H9 (cell line): ENCODE measurements around the gene TMEM150B. TPM values are rescaled to one million over a fixed set of nuclear protein-coding genes. Genes with fewer than 3 reads are reported as not detected.

Source experiments
- DNase-seq: peaks from one replicate; pipeline ENCODE4 v3.0.0-alpha.2; 2017
- H2AFZ ChIP-seq: one replicate; pipeline ENCODE4 v1.6.1; 2013; ENCODE audit warnings: mild to moderate bottlenecking, low read length, control low read depth, moderate library complexity
- H2AK5ac ChIP-seq: 2 replicates; pipeline ENCODE4 v1.6.1; 2013; ENCODE audit warnings: low read length, control low read depth, mixed read lengths; ENCODE audit not compliant: insufficient read length
- H2BK120ac ChIP-seq: one replicate; pipeline ENCODE4 v1.6.1; 2013; ENCODE audit warnings: low read depth, mild to moderate bottlenecking, low read length, control low read depth, inconsistent platforms; ENCODE audit not compliant: poor library complexity, severe bottlenecking
- H2BK12ac ChIP-seq: 2 replicates; pipeline ENCODE4 v1.6.1; 2013; ENCODE audit warnings: low read length, control low read depth, mixed read lengths, low read depth; ENCODE audit not compliant: insufficient read length
- H2BK15ac ChIP-seq: 2 replicates; pipeline ENCODE4 v1.6.1; 2013; ENCODE audit warnings: low read depth, low read length, control low read depth
- H2BK20ac ChIP-seq: one replicate; pipeline ENCODE4 v1.6.1; 2013; ENCODE audit warnings: low read depth, mild to moderate bottlenecking, low read length, control low read depth, inconsistent platforms; ENCODE audit not compliant: poor library complexity, severe bottlenecking
- H2BK5ac ChIP-seq: 2 replicates; pipeline ENCODE4 v1.6.1; 2013; ENCODE audit warnings: low read length, control low read depth, mixed read lengths; ENCODE audit not compliant: insufficient read length
- H3K14ac ChIP-seq: 2 replicates; pipeline ENCODE4 v1.6.1; 2013; ENCODE audit warnings: low read length, control low read depth; ENCODE audit not compliant: insufficient read depth
- H3K18ac ChIP-seq: 2 replicates; pipeline ENCODE4 v1.6.1; 2013; ENCODE audit warnings: low read depth, mild to moderate bottlenecking, mixed read lengths, low read length, control low read depth; ENCODE audit not compliant: insufficient read length
- H3K23ac ChIP-seq: 2 replicates; pipeline ENCODE4 v1.6.1; 2013; ENCODE audit warnings: low read length, control low read depth, mixed read lengths, low read depth; ENCODE audit not compliant: insufficient read length
- H3K23me2 ChIP-seq: 2 replicates; pipeline ENCODE4 v1.6.1; 2013; ENCODE audit warnings: low read depth, mild to moderate bottlenecking, mixed read lengths, low read length, control low read depth; ENCODE audit not compliant: insufficient read length, poor library complexity, severe bottlenecking
- H3K27ac ChIP-seq: 2 replicates; pipeline ENCODE4 v1.5.1; 2013; ENCODE audit warnings: low read length, control low read depth, mixed read lengths, low read depth; ENCODE audit not compliant: insufficient read length
- H3K27me3 ChIP-seq: 2 replicates; pipeline ENCODE4 v1.6.1; 2013; ENCODE audit warnings: low read length, control low read depth, inconsistent platforms; ENCODE audit not compliant: insufficient read depth
- H3K4ac ChIP-seq: 2 replicates; pipeline ENCODE4 v1.6.1; 2013; ENCODE audit warnings: low read depth, mild to moderate bottlenecking, control low read depth, inconsistent platforms, low read length, moderate library complexity
- H3K4me1 ChIP-seq: 2 replicates; pipeline ENCODE4 v1.6.1; 2013; ENCODE audit warnings: low read length, control low read depth, inconsistent platforms; ENCODE audit not compliant: insufficient read depth
- H3K4me2 ChIP-seq: 2 replicates; pipeline ENCODE4 v1.6.1; 2013; ENCODE audit warnings: low read length, control low read depth, mixed read lengths; ENCODE audit not compliant: insufficient read length, insufficient read depth
- H3K56ac ChIP-seq: 2 replicates; pipeline ENCODE4 v1.6.1; 2013; ENCODE audit warnings: low read depth, mild to moderate bottlenecking, mixed read lengths, low read length, control low read depth; ENCODE audit not compliant: insufficient read length
- H3K79me1 ChIP-seq: 2 replicates; pipeline ENCODE4 v1.6.1; 2013; ENCODE audit warnings: low read depth, mild to moderate bottlenecking, moderate library complexity, low read length, control low read depth, inconsistent platforms; ENCODE audit not compliant: insufficient read depth, poor library complexity, severe bottlenecking
- H3K79me2 ChIP-seq: 2 replicates; pipeline ENCODE4 v1.6.1; 2013; ENCODE audit warnings: low read length, control low read depth, inconsistent platforms; ENCODE audit not compliant: insufficient read depth
- H3K9ac ChIP-seq: 2 replicates; pipeline ENCODE4 v1.6.1; 2013; ENCODE audit warnings: low read length, control low read depth, mixed read lengths; ENCODE audit not compliant: insufficient read length; ENCODE audit errors: extremely low read depth
- H3K9me3 ChIP-seq: one replicate; pipeline ENCODE4 v1.6.1; 2013; ENCODE audit warnings: low read depth, low read length, inconsistent platforms; ENCODE audit not compliant: control insufficient read depth
- H3T11ph ChIP-seq: one replicate; pipeline ENCODE4 v1.6.1; 2013; ENCODE audit warnings: mild to moderate bottlenecking, low read length, control low read depth, inconsistent platforms
- H4K20me1 ChIP-seq: one replicate; pipeline ENCODE4 v1.6.1; 2013; ENCODE audit not compliant: control insufficient read depth, insufficient read length, insufficient read depth
- H4K5ac ChIP-seq: 2 replicates; pipeline ENCODE4 v1.6.1; 2013; ENCODE audit warnings: low read depth, mild to moderate bottlenecking, mixed read lengths, low read length, control low read depth; ENCODE audit not compliant: insufficient read length
- H4K8ac ChIP-seq: replicated peaks from 2 replicates; pipeline ENCODE4 v1.6.1; 2013; ENCODE audit warnings: low read length, control low read depth, mixed read lengths, low read depth; ENCODE audit not compliant: insufficient read length
- H4K91ac ChIP-seq: 2 replicates; pipeline ENCODE4 v1.6.1; 2013; ENCODE audit warnings: low read depth, mild to moderate bottlenecking, moderate library complexity, mixed read lengths, low read length, control low read depth; ENCODE audit not compliant: insufficient read length
- H3K27ac Mint-ChIP-seq, 3 experiments: 2 replicates in 2 of 3; 3 replicates in 1 of 3; pipeline ENCODE4 v1.8.0; 2020 to 2021; ENCODE audit warnings: mixed read lengths in 3 of 3, mild to moderate bottlenecking in 1 of 3, moderate library complexity in 1 of 3
- H3K27me3 Mint-ChIP-seq: 2 replicates; pipeline ENCODE4 v1.8.0; 2021; ENCODE audit warnings: low read depth, mild to moderate bottlenecking, moderate library complexity, mixed read lengths
- H3K36me3 Mint-ChIP-seq, 3 experiments: 2 replicates in 2 of 3; 3 replicates in 1 of 3; pipeline ENCODE4 v1.8.0; 2020 to 2021; ENCODE audit warnings: low read depth in 3 of 3, mixed read lengths in 3 of 3; ENCODE audit not compliant: insufficient read depth in 1 of 3
- H3K4me1 Mint-ChIP-seq, 2 experiments: 2 replicates each; pipeline ENCODE4 v1.8.0; 2020; ENCODE audit warnings: mixed read lengths in 2 of 2
- H3K4me3 Mint-ChIP-seq, 2 experiments: 2 replicates in 1 of 2; 3 replicates in 1 of 2; pipeline ENCODE4 v1.8.0; 2020 to 2021; ENCODE audit warnings: mild to moderate bottlenecking in 2 of 2, mixed read lengths in 2 of 2, moderate library complexity in 1 of 2
- H3K9me3 Mint-ChIP-seq, 2 experiments: 2 replicates in 1 of 2; 3 replicates in 1 of 2; pipeline ENCODE4 v1.8.0; 2020; ENCODE audit warnings: mild to moderate bottlenecking in 2 of 2, mixed read lengths in 2 of 2, moderate library complexity in 1 of 2
- CTCF ChIP-seq: fragments of 200-600 bp; sonication (generic); conservative IDR thresholded peaks from 3 replicates; pipeline ENCODE4 v1.8.0; 2021; ENCODE audit warnings: antibody characterized with exemption, mild to moderate bottlenecking
- WGBS: extraction: QIAGEN DNeasy Blood & Tissue Kit; methylation state at CpG from one replicate; pipeline ENCODE4 v1.1.7; 2013; ENCODE audit warnings: missing lambda C conversion rate, low lambda C conversion rate, mixed read lengths; ENCODE audit not compliant: insufficient read length; ENCODE audit errors: extremely low coverage; 5-methylcytosine and 5-hydroxymethylcytosine counted together
- total RNA-seq: library from RNA; stranded (reverse); gene quantifications from 2 replicates; pipeline ENCODE4 v1.2.1, GENCODE V29; 2021

The TMEM150B gene
- total RNA-seq, 1 experiment from 2014 or later = 0.63 TPM

- Histone ChIP-seq H2BK5ac (no peak overlapping the region), H3K9ac (no peak overlapping the region), H3K56ac (no peak overlapping the region), H3K79me2 (no peaks in the 10 kb centered on the region), H2AFZ (no peak overlapping the region), H4K5ac (no peak overlapping the region), H3K27me3 (no peaks in the 10 kb centered on the region), H2BK15ac (no peak overlapping the region), H3K23ac (no peak overlapping the region), H3K4ac (no peak overlapping the region), H3K23me2 (no peaks in the 10 kb centered on the region), H2AK5ac (no peak overlapping the region), H3K79me1 (no peaks in the 10 kb centered on the region), H2BK20ac (no peak overlapping the region), H3K4me2 (no peak overlapping the region), H3K14ac (no peak overlapping the region; the same call in 1 of the 2 replicates), H3K27ac (no peak overlapping the region), H3K9me3 (no peaks in the 10 kb centered on the region), H2BK120ac (no peak overlapping the region), H3T11ph (no peak overlapping the region), H4K20me1 (no peaks in the 10 kb centered on the region), H4K8ac (no peak overlapping the region), H4K91ac (no peak overlapping the region), H3K18ac (no peak overlapping the region), H3K4me1 (no peaks in the 10 kb centered on the region; the same call in 1 of the 2 replicates), H2BK12ac (no peak overlapping the region)
- no peaks in the 10 kb centered on the region; the same call in 1 of the 2 replicates for H3K27me3 Mint-ChIP-seq
- no peak overlapping the region; a peak in 1 of 7 replicates for H3K27ac Mint-ChIP-seq
- H3K4me3 Mint-ChIP-seq = no peak overlapping the region
- no peak for TF ChIP-seq CTCF
- no CpG with 5 or more reads among the region's 10 CpGs for WGBS
- H3K36me3 Mint-ChIP-seq = peaks cover 23 to 55% (median 50%) of the 10 kb centered on the region in 3 experiments; a peak in 6 of 7 replicates
- DNase-seq = no peak
- H3K4me1 Mint-ChIP-seq = peaks cover 13 to 21% of the 10 kb centered on the region in 2 experiments
- no peaks in the 10 kb centered on the region for H3K9me3 Mint-ChIP-seq
Observed at GRCh38 chr19:55297267-55297666, 27.9 kb downstream of the TMEM150B start.
